ENCODE measurements around the gene RASSF9. TPM values are rescaled to one million over a fixed set of nuclear protein-coding genes. Genes with fewer than 3 reads are reported as not detected.

Gene RASSF9
- total RNA-seq, 1 experiment from 2014 or later = 0.19 TPM

DNA sequence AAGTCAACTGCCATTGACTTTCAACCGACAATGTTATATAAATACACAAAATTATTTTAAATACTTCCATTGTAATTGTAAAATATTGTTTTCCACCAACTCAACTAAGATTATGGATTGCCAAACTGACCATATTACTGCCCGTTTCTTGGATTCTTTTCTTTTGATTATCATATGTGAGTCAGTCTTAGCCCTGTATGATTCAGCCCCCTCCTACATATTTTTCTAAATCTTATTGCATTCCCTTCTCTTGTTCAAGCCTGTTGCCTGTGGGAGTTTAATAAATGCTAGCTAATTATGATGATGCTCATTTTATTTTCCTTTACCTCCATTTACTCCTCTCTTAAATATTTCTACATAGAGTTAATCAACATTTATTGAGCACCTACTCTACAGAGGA lies 6.8 kb downstream of the RASSF9 start:
- Histone ChIP-seq H3K27ac (ENCODE audit: low read depth, low read length, poor library complexity, severe bottlenecking) (no peak overlapping the region), H3K36me3 (ENCODE audit: insufficient read depth, low read length, poor library complexity, severe bottlenecking) (no peaks in the 10 kb centered on the region), H3K27me3 (replicated peaks; ENCODE audit: insufficient read depth, low read depth, low read length, poor library complexity) (no peaks in the 10 kb centered on the region), H3K4me1 (ENCODE audit: insufficient read depth, low read length, poor library complexity, severe bottlenecking) (peaks cover 3% of the 10 kb centered on the region), H3K9me3 (ENCODE audit: low read depth, low read length, poor library complexity, severe bottlenecking) (no peaks in the 10 kb centered on the region), H3K4me3 (ENCODE audit: low read depth, low read length, poor library complexity, severe bottlenecking) (no peak overlapping the region)
- DNase-seq (ENCODE audit: low spot score) = no peak
- no TSS peak for BruUV-seq (replicated peaks)
- ChIA-PET POLR2A (ENCODE audit: low non-redundant PET) (no interaction called here), CTCF (no interaction called here)
- intact Hi-C loops (cut with micrococcal nuclease; ENCODE audit: unreplicated experiment) = no loop called here
- no peak for TF ChIP-seq EZH2 (IDR thresholded peaks at IDR 0.05; ENCODE audit: borderline replicate concordance, low read depth, low read length, poor library complexity, severe bottlenecking)
- TF ChIP-seq, protein P1, sequence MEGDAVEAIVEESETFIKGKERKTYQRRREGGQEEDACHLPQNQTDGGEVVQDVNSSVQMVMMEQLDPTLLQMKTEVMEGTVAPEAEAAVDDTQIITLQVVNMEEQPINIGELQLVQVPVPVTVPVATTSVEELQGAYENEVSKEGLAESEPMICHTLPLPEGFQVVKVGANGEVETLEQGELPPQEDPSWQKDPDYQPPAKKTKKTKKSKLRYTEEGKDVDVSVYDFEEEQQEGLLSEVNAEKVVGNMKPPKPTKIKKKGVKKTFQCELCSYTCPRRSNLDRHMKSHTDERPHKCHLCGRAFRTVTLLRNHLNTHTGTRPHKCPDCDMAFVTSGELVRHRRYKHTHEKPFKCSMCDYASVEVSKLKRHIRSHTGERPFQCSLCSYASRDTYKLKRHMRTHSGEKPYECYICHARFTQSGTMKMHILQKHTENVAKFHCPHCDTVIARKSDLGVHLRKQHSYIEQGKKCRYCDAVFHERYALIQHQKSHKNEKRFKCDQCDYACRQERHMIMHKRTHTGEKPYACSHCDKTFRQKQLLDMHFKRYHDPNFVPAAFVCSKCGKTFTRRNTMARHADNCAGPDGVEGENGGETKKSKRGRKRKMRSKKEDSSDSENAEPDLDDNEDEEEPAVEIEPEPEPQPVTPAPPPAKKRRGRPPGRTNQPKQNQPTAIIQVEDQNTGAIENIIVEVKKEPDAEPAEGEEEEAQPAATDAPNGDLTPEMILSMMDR (conservative IDR thresholded peaks at IDR 0.05; ENCODE audit: low read depth, low read length) = no peak

DNA sequence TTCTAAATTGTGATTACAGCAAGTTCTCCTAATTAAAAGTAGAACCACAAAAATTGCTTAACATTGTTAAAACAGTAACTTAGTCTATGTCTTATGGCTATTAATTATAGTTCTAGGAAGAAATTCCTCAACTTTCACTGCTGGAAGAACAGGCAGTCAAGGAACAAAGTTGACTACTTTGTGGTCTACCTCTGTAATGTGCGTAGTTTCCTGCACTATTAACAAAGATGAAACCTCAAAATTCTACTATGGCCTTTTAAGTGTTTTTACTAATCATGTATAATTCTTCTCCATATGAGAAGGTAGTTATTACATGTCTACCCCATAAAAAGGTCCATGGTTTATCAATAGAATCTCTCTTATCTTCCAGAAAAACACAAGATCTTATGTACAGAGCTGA lies 7.6 kb downstream of the RASSF9 start:
- Histone ChIP-seq H3K4me1 (ENCODE audit: insufficient read depth, low read length, poor library complexity, severe bottlenecking) (no peaks in the 10 kb centered on the region), H3K9me3 (ENCODE audit: low read depth, low read length, poor library complexity, severe bottlenecking) (no peaks in the 10 kb centered on the region), H3K27ac (ENCODE audit: low read depth, low read length, poor library complexity, severe bottlenecking) (no peak overlapping the region), H3K4me3 (ENCODE audit: low read depth, low read length, poor library complexity, severe bottlenecking) (no peak overlapping the region), H3K36me3 (ENCODE audit: insufficient read depth, low read length, poor library complexity, severe bottlenecking) (no peaks in the 10 kb centered on the region), H3K27me3 (replicated peaks; ENCODE audit: insufficient read depth, low read depth, low read length, poor library complexity) (no peaks in the 10 kb centered on the region)
- BruUV-seq (replicated peaks) = no TSS peak
- intact Hi-C loops (cut with micrococcal nuclease; ENCODE audit: unreplicated experiment) = no loop called here
- CTCF ChIA-PET = no interaction called here
- POLR2A ChIA-PET (ENCODE audit: low non-redundant PET) = no interaction called here
- DNase-seq (ENCODE audit: low spot score) = no peak
- no peak for TF ChIP-seq EZH2 (IDR thresholded peaks at IDR 0.05; ENCODE audit: borderline replicate concordance, low read depth, low read length, poor library complexity, severe bottlenecking)
- TF ChIP-seq, protein P1 (conservative IDR thresholded peaks at IDR 0.05; ENCODE audit: low read depth, low read length) = no peak

DNA sequence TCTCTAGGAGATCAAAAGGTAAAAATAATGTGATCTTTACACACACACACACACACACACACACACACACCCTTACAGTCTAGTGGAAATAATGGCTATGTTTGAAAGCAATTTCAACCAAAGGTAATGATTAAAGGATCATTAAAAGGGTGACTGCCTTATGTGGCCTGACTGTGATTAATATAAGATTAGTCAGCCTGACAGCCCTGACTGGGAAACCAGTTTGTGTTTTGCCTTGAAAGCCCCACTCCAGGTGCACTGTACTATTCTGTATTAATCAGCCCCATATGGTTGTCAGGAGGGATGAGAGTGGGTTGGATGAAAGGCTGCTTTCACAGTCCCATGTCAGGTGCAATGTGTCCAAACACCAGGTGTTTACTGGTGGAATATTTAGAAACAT lies 10.5 kb downstream of the RASSF9 start:
- H3K4me3 ChIP-seq (ENCODE audit: low read depth, low read length, poor library complexity, severe bottlenecking) = no peak overlapping the region
- H3K4me1 ChIP-seq (ENCODE audit: insufficient read depth, low read length, poor library complexity, severe bottlenecking) = no peaks in the 10 kb centered on the region
- TF ChIP-seq, protein P1 (conservative IDR thresholded peaks at IDR 0.05; ENCODE audit: low read depth, low read length) = no peak
- no peak for TF ChIP-seq EZH2 (IDR thresholded peaks at IDR 0.05; ENCODE audit: borderline replicate concordance, low read depth, low read length, poor library complexity, severe bottlenecking)
- intact Hi-C loops (cut with micrococcal nuclease; ENCODE audit: unreplicated experiment) = no loop called here
- no peaks in the 10 kb centered on the region for H3K9me3 ChIP-seq (ENCODE audit: low read depth, low read length, poor library complexity, severe bottlenecking)
- BruUV-seq (replicated peaks) = no TSS peak
- no peaks in the 10 kb centered on the region for H3K36me3 ChIP-seq (ENCODE audit: insufficient read depth, low read length, poor library complexity, severe bottlenecking)
- H3K27me3 ChIP-seq (replicated peaks; ENCODE audit: insufficient read depth, low read depth, low read length, poor library complexity) = no peaks in the 10 kb centered on the region
- ChIA-PET CTCF (no interaction called here), POLR2A (ENCODE audit: low non-redundant PET) (no interaction called here)
- no peak for DNase-seq (ENCODE audit: low spot score)
- H3K27ac ChIP-seq (ENCODE audit: low read depth, low read length, poor library complexity, severe bottlenecking) = no peak overlapping the region

All from A673 (cell line).